ENCODE results near the gene TM9SF4. TPM values are rescaled to one million over a fixed set of nuclear protein-coding genes. Genes with fewer than 3 reads are reported as not detected.

Gene TM9SF4
- total RNA-seq, 1 donor, result 41.1 TPM

GRCh38 chr20:32213870-32214269 lies 104.4 kb downstream of the TM9SF4 start:
- no peak overlapping the region for H3K4me3 ChIP-seq (ENCODE audit: low read depth, low read length)
- DNase-seq (ENCODE audit: low read depth), result no peak
- TF ChIP-seq CTCF (IDR thresholded peaks at IDR 0.05; ENCODE audit: insufficient read depth, low read length), result no peak

GRCh38 chr20:32215147-32215546 lies 105.6 kb downstream of the TM9SF4 start:
- no peak for TF ChIP-seq CTCF (IDR thresholded peaks at IDR 0.05; ENCODE audit: insufficient read depth, low read length)
- DNase-seq (ENCODE audit: low read depth), result no peak
- no peak overlapping the region for H3K4me3 ChIP-seq (ENCODE audit: low read depth, low read length)

GRCh38 chr20:32215729-32216128 lies 106.2 kb downstream of the TM9SF4 start:
- DNase-seq (ENCODE audit: low read depth), result no peak
- H3K4me3 ChIP-seq (ENCODE audit: low read depth, low read length), result no peak overlapping the region
- TF ChIP-seq CTCF (IDR thresholded peaks at IDR 0.05; ENCODE audit: insufficient read depth, low read length), result no peak

- no peak for DNase-seq (ENCODE audit: low read depth)
- no peak overlapping the region for H3K4me3 ChIP-seq (ENCODE audit: low read depth, low read length)
- TF ChIP-seq CTCF (IDR thresholded peaks at IDR 0.05; ENCODE audit: insufficient read depth, low read length), result no peak
Observed at GRCh38 chr20:32216179-32217142, 106.9 kb downstream of the TM9SF4 start.

Other genes starting within 250 kb of the TM9SF4 start
- 9.9 TPM in 1 of 2 replicates, not detected in the other for gene DUSP15, start 239.2 kb upstream of the TM9SF4 start, total RNA-seq (ENCODE audit: low replicate concordance)
- gene TTLL9, start 239.1 kb upstream of the TM9SF4 start, total RNA-seq (ENCODE audit: low replicate concordance), result 0.09 and 0.41 TPM in 2 replicates
- gene PDRG1, start 157.7 kb upstream of the TM9SF4 start, total RNA-seq (ENCODE audit: low replicate concordance), result 3.0 and 3.8 TPM in 2 replicates
- not detected in 2 replicates for gene XKR7, start 141.6 kb upstream of the TM9SF4 start, total RNA-seq (ENCODE audit: low replicate concordance)
- not detected in 2 replicates for gene CCM2L, start 99.3 kb upstream of the TM9SF4 start, total RNA-seq (ENCODE audit: low replicate concordance)
- gene HCK, start 57.5 kb upstream of the TM9SF4 start, total RNA-seq (ENCODE audit: low replicate concordance), result not detected in 2 replicates
- gene PLAGL2, start 98.0 kb downstream of the TM9SF4 start, total RNA-seq (ENCODE audit: low replicate concordance), result 1.8 and 4.2 TPM in 2 replicates
- gene POFUT1, start 98.2 kb downstream of the TM9SF4 start, total RNA-seq (ENCODE audit: low replicate concordance), result 15.2 and 47.8 TPM in 2 replicates
- gene KIF3B, start 167.9 kb downstream of the TM9SF4 start, total RNA-seq (ENCODE audit: low replicate concordance), result 33.1 and 36.8 TPM in 2 replicates
- gene ASXL1, start 248.6 kb downstream of the TM9SF4 start, total RNA-seq (ENCODE audit: low replicate concordance), result 57.4 and 85.9 TPM in 2 replicates

All from fibroblast of the aortic adventitia (primary cell).